ENCODE data around the gene PWWP2B.

Gene PWWP2B

GRCh38 chr10:132363376-132363775, 33.6 kb upstream of the PWWP2B start:
- no peaks in the 10 kb centered on the region for H3K27me3 ChIP-seq (ENCODE audit: control insufficient read depth, insufficient read depth, low read length, poor library complexity, severe bottlenecking)
- H3K27ac ChIP-seq (ENCODE audit: insufficient read depth, low read depth, low read length, poor library complexity, severe bottlenecking): no peak overlapping the region
- WGBS, 2 experiments: 82 to 84% methylated on average over 15 of the region's 15 CpGs
- H3K36me3 ChIP-seq (ENCODE audit: control insufficient read depth, insufficient read depth, low read length): no peaks in the 10 kb centered on the region
- H3K9me3 ChIP-seq (ENCODE audit: control insufficient read depth, low read length): no peaks in the 10 kb centered on the region
- H3K4me1 ChIP-seq (ENCODE audit: control insufficient read depth, insufficient read depth, low read length): no peaks in the 10 kb centered on the region
- H3K4me3 ChIP-seq (ENCODE audit: insufficient read depth, low read depth, low read length): no peak overlapping the region

GRCh38 chr10:132363921-132364593, 32.9 kb upstream of the PWWP2B start:
- no peak overlapping the region for H3K27ac ChIP-seq (ENCODE audit: insufficient read depth, low read depth, low read length, poor library complexity, severe bottlenecking)
- 62 to 63% methylated on average over 16 of the region's 16 CpGs for WGBS, 2 experiments
- H3K36me3 ChIP-seq (ENCODE audit: control insufficient read depth, insufficient read depth, low read length): no peaks in the 10 kb centered on the region
- H3K9me3 ChIP-seq (ENCODE audit: control insufficient read depth, low read length): no peaks in the 10 kb centered on the region
- no peaks in the 10 kb centered on the region for H3K27me3 ChIP-seq (ENCODE audit: control insufficient read depth, insufficient read depth, low read length, poor library complexity, severe bottlenecking)
- no peaks in the 10 kb centered on the region for H3K4me1 ChIP-seq (ENCODE audit: control insufficient read depth, insufficient read depth, low read length)
- no peak overlapping the region for H3K4me3 ChIP-seq (ENCODE audit: insufficient read depth, low read depth, low read length)

DNA sequence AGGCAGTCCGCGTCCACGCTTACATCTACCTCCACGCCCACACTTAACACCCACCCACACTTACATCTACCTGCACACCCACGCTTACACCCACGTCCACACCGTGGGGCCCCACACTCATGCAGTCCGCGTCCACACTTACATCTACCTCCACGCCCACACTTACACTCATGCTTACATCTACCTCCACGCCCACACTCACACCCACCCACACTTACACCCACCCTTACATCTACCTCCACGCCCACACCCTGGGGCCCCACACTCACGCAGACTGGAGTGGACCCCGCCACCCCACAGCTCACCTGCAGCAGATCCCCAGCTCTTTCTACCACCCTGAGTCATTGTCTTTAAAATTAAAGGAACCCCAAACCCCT, 32.4 kb upstream of the PWWP2B start:
- no peaks in the 10 kb centered on the region for H3K4me1 ChIP-seq (ENCODE audit: control insufficient read depth, insufficient read depth, low read length)

DNA sequence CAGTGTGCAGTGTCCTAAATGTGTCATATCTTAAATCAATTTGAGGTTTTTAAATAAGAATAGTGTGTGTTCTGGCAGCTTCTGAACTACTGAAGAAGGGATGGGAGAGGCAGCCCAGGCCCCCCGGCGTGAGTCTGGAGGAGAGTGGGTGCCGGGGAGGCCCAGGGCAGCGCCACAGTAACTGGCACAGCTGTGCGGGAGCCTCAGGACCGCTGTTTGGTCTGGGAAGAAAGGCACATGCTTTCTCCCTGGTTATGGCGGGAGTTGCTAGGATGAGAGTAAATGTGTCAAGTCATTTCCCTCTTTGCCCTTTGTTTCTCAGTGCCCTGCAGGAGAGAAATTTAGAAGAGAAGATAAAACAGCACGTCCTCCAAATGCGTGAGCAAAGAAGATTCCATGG, 31.9 kb upstream of the PWWP2B start:
- H3K4me3 ChIP-seq (ENCODE audit: insufficient read depth, low read depth, low read length): no peak overlapping the region
- 89 to 93% methylated on average over 9 of the region's 9 CpGs for WGBS, 2 experiments
- no peaks in the 10 kb centered on the region for H3K27me3 ChIP-seq (ENCODE audit: control insufficient read depth, insufficient read depth, low read length, poor library complexity, severe bottlenecking)
- no peaks in the 10 kb centered on the region for H3K36me3 ChIP-seq (ENCODE audit: control insufficient read depth, insufficient read depth, low read length)
- H3K27ac ChIP-seq (ENCODE audit: insufficient read depth, low read depth, low read length, poor library complexity, severe bottlenecking): no peak overlapping the region
- H3K9me3 ChIP-seq (ENCODE audit: control insufficient read depth, low read length): no peaks in the 10 kb centered on the region
- H3K4me1 ChIP-seq (ENCODE audit: control insufficient read depth, insufficient read depth, low read length): no peaks in the 10 kb centered on the region

More for the DNA sequence above, 32.4 kb upstream of the PWWP2B start:
- Histone ChIP-seq H3K9me3 (ENCODE audit: control insufficient read depth, low read length) (no peaks in the 10 kb centered on the region), H3K36me3 (ENCODE audit: control insufficient read depth, insufficient read depth, low read length) (no peaks in the 10 kb centered on the region), H3K27ac (ENCODE audit: insufficient read depth, low read depth, low read length, poor library complexity, severe bottlenecking) (no peak overlapping the region), H3K27me3 (ENCODE audit: control insufficient read depth, insufficient read depth, low read length, poor library complexity, severe bottlenecking) (no peaks in the 10 kb centered on the region), H3K4me3 (ENCODE audit: insufficient read depth, low read depth, low read length) (no peak overlapping the region)
- WGBS, 2 experiments: 77 to 79% methylated on average over 14 of the region's 14 CpGs

DNA sequence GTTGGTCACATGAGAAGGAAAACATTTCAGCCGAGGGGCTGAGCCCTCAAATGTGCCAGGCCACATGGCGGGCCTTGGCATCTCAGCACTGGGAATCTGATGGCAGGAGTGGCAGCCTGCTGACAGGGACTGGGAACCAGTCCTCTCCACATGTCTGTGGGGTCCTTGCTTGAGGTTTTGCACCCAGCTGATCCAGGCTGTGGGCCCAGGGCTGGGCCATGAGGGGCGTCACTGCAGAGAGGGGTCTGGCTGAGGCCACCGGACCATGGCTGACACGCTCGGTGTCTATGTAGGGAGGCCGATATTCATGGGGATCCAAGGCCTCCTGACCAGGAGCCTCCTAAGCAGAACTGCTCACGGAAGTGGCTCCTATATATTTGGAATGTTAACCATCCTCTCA, 31.0 kb upstream of the PWWP2B start:
- H3K36me3 ChIP-seq (ENCODE audit: control insufficient read depth, insufficient read depth, low read length): no peaks in the 10 kb centered on the region
- WGBS, 2 experiments: 94 to 96% methylated on average over 8 of the region's 8 CpGs

GRCh38 chr10:132366499-132366898, 30.5 kb upstream of the PWWP2B start:
- WGBS, 2 experiments: 88 to 90% methylated on average over 9 of the region's 9 CpGs
- H3K4me3 ChIP-seq (ENCODE audit: insufficient read depth, low read depth, low read length): no peak overlapping the region
- H3K9me3 ChIP-seq (ENCODE audit: control insufficient read depth, low read length): no peaks in the 10 kb centered on the region
- no peaks in the 10 kb centered on the region for H3K36me3 ChIP-seq (ENCODE audit: control insufficient read depth, insufficient read depth, low read length)
- no peaks in the 10 kb centered on the region for H3K27me3 ChIP-seq (ENCODE audit: control insufficient read depth, insufficient read depth, low read length, poor library complexity, severe bottlenecking)
- no peak overlapping the region for H3K27ac ChIP-seq (ENCODE audit: insufficient read depth, low read depth, low read length, poor library complexity, severe bottlenecking)
- no peaks in the 10 kb centered on the region for H3K4me1 ChIP-seq (ENCODE audit: control insufficient read depth, insufficient read depth, low read length)

More for the DNA sequence above, 31.0 kb upstream of the PWWP2B start:
- H3K27me3 ChIP-seq (ENCODE audit: control insufficient read depth, insufficient read depth, low read length, poor library complexity, severe bottlenecking): no peaks in the 10 kb centered on the region
- no peak overlapping the region for H3K4me3 ChIP-seq (ENCODE audit: insufficient read depth, low read depth, low read length)
- H3K4me1 ChIP-seq (ENCODE audit: control insufficient read depth, insufficient read depth, low read length): no peaks in the 10 kb centered on the region
- H3K27ac ChIP-seq (ENCODE audit: insufficient read depth, low read depth, low read length, poor library complexity, severe bottlenecking): no peak overlapping the region
- no peaks in the 10 kb centered on the region for H3K9me3 ChIP-seq (ENCODE audit: control insufficient read depth, low read length)

DNA sequence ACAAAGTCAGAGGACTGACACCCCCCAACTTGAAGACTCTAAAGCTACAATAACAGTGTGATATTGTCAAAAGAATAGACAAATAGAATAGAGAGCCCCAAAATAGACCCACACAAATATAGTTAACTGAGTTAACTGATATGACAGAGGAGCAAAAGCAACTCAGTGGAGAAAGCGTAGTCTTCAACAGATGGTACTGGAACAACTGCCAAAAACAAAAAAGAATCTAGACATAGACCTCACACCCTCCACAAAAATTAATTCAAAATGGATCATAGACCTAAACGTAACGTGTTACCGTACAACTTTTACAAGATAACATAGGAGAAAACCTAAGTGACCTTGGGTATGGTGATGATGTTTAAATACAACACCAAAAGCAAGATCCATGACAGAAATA, 28.6 kb upstream of the PWWP2B start:
- 78 to 79% methylated on average over 3 of the region's 4 CpGs for WGBS, 2 experiments
- Histone ChIP-seq H3K4me1 (ENCODE audit: control insufficient read depth, insufficient read depth, low read length) (no peaks in the 10 kb centered on the region), H3K27ac (ENCODE audit: insufficient read depth, low read depth, low read length, poor library complexity, severe bottlenecking) (no peak overlapping the region), H3K9me3 (ENCODE audit: control insufficient read depth, low read length) (no peaks in the 10 kb centered on the region), H3K4me3 (ENCODE audit: insufficient read depth, low read depth, low read length) (no peak overlapping the region), H3K36me3 (ENCODE audit: control insufficient read depth, insufficient read depth, low read length) (no peaks in the 10 kb centered on the region), H3K27me3 (ENCODE audit: control insufficient read depth, insufficient read depth, low read length, poor library complexity, severe bottlenecking) (no peaks in the 10 kb centered on the region)

GRCh38 chr10:132368881-132369635, 27.9 kb upstream of the PWWP2B start:
- 84 to 86% methylated on average over 8 to 9 of the region's 9 CpGs for WGBS, 2 experiments
- Histone ChIP-seq H3K4me3 (ENCODE audit: insufficient read depth, low read depth, low read length) (no peak overlapping the region), H3K27me3 (ENCODE audit: control insufficient read depth, insufficient read depth, low read length, poor library complexity, severe bottlenecking) (no peaks in the 10 kb centered on the region), H3K36me3 (ENCODE audit: control insufficient read depth, insufficient read depth, low read length) (no peaks in the 10 kb centered on the region), H3K27ac (ENCODE audit: insufficient read depth, low read depth, low read length, poor library complexity, severe bottlenecking) (no peak overlapping the region), H3K9me3 (ENCODE audit: control insufficient read depth, low read length) (no peaks in the 10 kb centered on the region), H3K4me1 (ENCODE audit: control insufficient read depth, insufficient read depth, low read length) (no peaks in the 10 kb centered on the region)

DNA sequence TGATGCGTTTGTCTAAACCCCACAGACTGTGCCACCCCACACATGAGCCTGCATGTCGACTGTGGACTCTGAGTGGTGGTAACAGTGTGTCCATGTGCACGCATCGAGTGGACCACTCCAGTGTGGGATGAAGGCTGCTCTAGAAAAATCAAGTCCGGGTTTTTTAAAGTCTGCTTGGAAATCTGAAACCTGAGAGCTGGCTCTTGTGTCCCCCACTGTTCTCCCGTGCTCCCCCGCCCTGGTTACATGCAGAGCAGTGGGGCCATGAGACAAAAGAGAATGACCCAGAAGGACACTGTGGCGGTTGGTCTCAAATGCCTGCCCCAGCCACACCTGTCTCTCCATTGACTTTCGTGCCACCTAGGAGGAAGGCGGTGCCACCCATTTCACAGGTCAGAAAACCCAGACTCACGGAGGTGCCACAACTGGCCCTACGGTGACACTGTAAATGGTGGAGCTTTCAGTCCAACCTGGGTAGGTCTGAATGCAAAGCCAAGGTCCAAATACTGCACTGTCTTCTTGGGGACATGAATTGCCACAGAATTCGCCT, 27.3 kb upstream of the PWWP2B start:
- 82 to 83% methylated on average over 13 of the region's 13 CpGs for WGBS, 2 experiments
- Histone ChIP-seq H3K36me3 (ENCODE audit: control insufficient read depth, insufficient read depth, low read length) (no peaks in the 10 kb centered on the region), H3K9me3 (ENCODE audit: control insufficient read depth, low read length) (no peaks in the 10 kb centered on the region), H3K27ac (ENCODE audit: insufficient read depth, low read depth, low read length, poor library complexity, severe bottlenecking) (no peak overlapping the region), H3K4me3 (ENCODE audit: insufficient read depth, low read depth, low read length) (no peak overlapping the region), H3K4me1 (ENCODE audit: control insufficient read depth, insufficient read depth, low read length) (no peaks in the 10 kb centered on the region), H3K27me3 (ENCODE audit: control insufficient read depth, insufficient read depth, low read length, poor library complexity, severe bottlenecking) (no peaks in the 10 kb centered on the region)

Data from ectodermal cell (in vitro differentiated cells).